ENCODE results near the gene DLGAP4. TPM values are rescaled to one million over a fixed set of nuclear protein-coding genes. Genes with fewer than 3 reads are reported as not detected.

DLGAP4 gene
- polyA plus RNA-seq, 2 of the 4 experiments (the other 2 are of a cell fraction) = 11.9 to 36.7 TPM

DNA sequence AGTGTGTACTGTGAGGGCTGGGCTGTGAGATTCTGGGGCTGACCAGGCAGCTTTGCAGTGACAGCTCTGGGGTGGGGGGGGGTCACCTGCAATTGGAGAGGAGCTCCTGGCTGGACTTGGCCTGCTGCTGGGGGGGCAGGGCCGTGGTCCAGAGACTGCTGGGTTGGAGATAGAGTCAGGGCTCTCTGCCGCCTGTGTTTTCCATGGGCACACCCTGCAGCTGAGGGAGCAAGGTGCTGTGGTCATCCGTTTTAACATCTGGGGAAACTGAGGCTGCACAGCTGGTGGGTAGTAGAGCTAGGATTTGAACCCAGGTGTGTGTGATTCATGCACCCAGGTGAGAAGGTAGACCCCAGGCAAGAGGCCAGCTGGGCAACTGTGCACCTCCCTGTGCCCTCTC is 7.3 kb downstream of the DLGAP4 start:
- Histone ChIP-seq H3K4me1 (no peaks in the 10 kb centered on the region), H3K4me2 (no peak overlapping the region), H3K27ac (no peak overlapping the region), H3K9me3 (no peaks in the 10 kb centered on the region), H3K4me3 (no peak overlapping the region)
- WGBS (ENCODE audit: missing lambda C conversion rate) = 0% methylated on average over 1 of the region's 3 CpGs
- FAIRE-seq (no peak), ATAC-seq (no peak), DNase-seq (ENCODE audit: low read depth in 1 of 2, low spot score in 1 of 2) (no peak)
- TF ChIP-seq, protein P1, sequence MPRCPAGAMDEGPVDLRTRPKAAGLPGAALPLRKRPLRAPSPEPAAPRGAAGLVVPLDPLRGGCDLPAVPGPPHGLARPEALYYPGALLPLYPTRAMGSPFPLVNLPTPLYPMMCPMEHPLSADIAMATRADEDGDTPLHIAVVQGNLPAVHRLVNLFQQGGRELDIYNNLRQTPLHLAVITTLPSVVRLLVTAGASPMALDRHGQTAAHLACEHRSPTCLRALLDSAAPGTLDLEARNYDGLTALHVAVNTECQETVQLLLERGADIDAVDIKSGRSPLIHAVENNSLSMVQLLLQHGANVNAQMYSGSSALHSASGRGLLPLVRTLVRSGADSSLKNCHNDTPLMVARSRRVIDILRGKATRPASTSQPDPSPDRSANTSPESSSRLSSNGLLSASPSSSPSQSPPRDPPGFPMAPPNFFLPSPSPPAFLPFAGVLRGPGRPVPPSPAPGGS (IDR thresholded peaks at IDR 0.05) = no peak
- no peak for TF ChIP-seq MAZ (IDR thresholded peaks at IDR 0.05; ENCODE audit: borderline replicate concordance, low read depth, low read length)
- no peak for TF ChIP-seq MYC (IDR thresholded peaks at IDR 0.05; ENCODE audit: borderline replicate concordance, low read length)
- TF ChIP-seq CBX8 (IDR thresholded peaks at IDR 0.05) = no peak
- ChIA-PET CTCF (no interaction called here), POLR2A (no interaction called here)

DNA sequence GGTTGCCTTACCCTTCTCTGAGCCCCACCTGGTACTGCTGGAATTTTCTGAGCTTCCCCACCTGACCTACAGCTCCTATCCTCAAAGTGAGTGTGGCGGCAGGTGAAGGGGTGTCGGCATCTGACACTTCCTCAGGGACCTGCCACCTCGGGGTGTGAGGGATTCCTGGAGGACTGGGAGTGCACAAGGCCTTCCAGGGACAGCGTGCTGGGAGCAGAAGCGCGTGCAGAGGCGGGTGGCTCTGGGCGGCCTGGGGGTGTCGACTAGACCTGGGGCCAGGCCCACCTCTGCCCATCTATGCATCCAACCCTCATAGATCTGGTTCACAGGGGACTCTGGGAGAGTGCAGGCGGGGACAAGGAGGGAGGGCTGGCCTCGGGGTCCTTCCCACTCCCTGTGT is 7.8 kb downstream of the DLGAP4 start:
- TF ChIP-seq HOXA7 (CRISPR knock-in tag; IDR thresholded peaks at IDR 0.05) (no peak), MAZ (IDR thresholded peaks at IDR 0.05; ENCODE audit: borderline replicate concordance, low read depth, low read length) (no peak), EHF (CRISPR knock-in tag; IDR thresholded peaks at IDR 0.05) (no peak), FOSB (CRISPR knock-in tag; IDR thresholded peaks at IDR 0.05) (no peak), POLR2A (IDR thresholded peaks at IDR 0.05; ENCODE audit: low read length) (no peak), TP53 (CRISPR knock-in tag; IDR thresholded peaks at IDR 0.05) (no peak), CEBPB (IDR thresholded peaks at IDR 0.05) (no peak), PHF8 (IDR thresholded peaks at IDR 0.05; ENCODE audit: borderline replicate concordance, low read depth) (no peak), ESRRA (IDR thresholded peaks at IDR 0.05; ENCODE audit: borderline replicate concordance, low read length) (no peak)
- DNase-seq (ENCODE audit: low read depth in 1 of 2, low spot score in 1 of 2) (no peak), ATAC-seq (no peak), FAIRE-seq (no peak)
- ChIA-PET POLR2A (no interaction called here), CTCF (no interaction called here)
- H3K9me3 ChIP-seq = no peaks in the 10 kb centered on the region
- H3K4me3 ChIP-seq = no peak overlapping the region
- no peak overlapping the region for H3K4me2 ChIP-seq
- no peak overlapping the region for H3K27ac ChIP-seq
- 56% methylated on average over 6 of the region's 11 CpGs for WGBS (ENCODE audit: missing lambda C conversion rate)
- no peaks in the 10 kb centered on the region for H3K4me1 ChIP-seq

DNA sequence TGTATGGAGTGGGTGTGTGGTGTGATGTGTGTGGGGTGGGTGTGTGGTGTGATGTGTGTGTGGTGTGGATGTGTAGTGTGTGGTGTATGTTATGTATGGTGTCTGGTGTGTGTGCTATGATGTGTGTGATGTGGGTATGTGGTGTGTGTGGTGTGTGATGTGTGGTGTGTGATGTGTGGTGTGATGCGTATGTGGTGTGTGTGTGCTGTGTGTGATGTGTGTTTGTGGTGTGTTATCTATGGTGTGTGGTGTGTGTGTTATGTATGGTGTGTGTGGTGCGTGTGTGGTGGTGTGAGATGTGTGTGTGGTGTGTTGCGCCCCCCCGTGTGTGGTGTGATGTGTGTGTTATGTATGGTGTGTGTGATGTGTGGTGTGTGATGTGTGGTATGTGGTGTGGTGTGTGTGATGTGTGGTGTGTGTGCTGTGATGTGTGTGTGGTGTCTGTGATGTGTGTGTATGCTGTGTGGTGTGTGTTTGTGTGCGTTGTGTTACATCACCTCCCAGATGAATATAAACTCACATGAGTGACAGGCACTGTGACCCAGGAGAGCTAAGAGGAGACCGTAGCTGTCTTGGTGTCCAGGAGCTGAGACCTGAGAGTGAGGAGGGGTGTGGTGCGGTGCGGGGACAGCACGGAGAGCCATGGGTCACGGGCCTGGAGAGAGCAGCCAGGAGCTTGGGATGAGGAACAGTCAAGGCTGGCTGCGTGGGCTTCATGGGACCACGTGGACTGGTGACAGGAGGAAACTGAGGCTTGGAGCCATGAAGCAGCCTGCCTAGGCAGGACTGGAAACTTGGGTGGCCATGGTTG is 8.8 kb downstream of the DLGAP4 start:
- Histone ChIP-seq H3K4me3 (no peak overlapping the region), H3K4me1 (no peaks in the 10 kb centered on the region), H3K4me2 (no peak overlapping the region), H3K9me3 (no peaks in the 10 kb centered on the region), H3K27ac (no peak overlapping the region)
- POLR2A ChIA-PET = no interaction called here
- DNase-seq (ENCODE audit: low read depth in 1 of 2, low spot score in 1 of 2) (peak in 1 of 2 experiments; percentile 48), FAIRE-seq (no peak), ATAC-seq (peak; percentile 40 to 47; a peak in 4 of 6 replicates)
- WGBS (ENCODE audit: missing lambda C conversion rate) = 22% methylated on average over 11 of the region's 12 CpGs
- no peak for TF ChIP-seq RAD21 (conservative IDR thresholded peaks at IDR 0.05 in 1 of 2, IDR thresholded peaks at IDR 0.05 in 1 of 2)
- no peak for TF ChIP-seq CEBPB (IDR thresholded peaks at IDR 0.05)
- no peak for TF ChIP-seq SMC3 (IDR thresholded peaks at IDR 0.05)
- no peak for TF ChIP-seq CHD4 (IDR thresholded peaks at IDR 0.05; ENCODE audit: borderline replicate concordance)
- no peak for TF ChIP-seq NPAS2 (CRISPR knock-in tag; IDR thresholded peaks at IDR 0.05; ENCODE audit: borderline replicate concordance)
- TF ChIP-seq RNF2 (IDR thresholded peaks at IDR 0.05; ENCODE audit: borderline replicate concordance, low read depth) = no peak
- no peak for TF ChIP-seq MAFK (IDR thresholded peaks at IDR 0.05; ENCODE audit: partially characterized antibody)
- TF ChIP-seq, protein P2, sequence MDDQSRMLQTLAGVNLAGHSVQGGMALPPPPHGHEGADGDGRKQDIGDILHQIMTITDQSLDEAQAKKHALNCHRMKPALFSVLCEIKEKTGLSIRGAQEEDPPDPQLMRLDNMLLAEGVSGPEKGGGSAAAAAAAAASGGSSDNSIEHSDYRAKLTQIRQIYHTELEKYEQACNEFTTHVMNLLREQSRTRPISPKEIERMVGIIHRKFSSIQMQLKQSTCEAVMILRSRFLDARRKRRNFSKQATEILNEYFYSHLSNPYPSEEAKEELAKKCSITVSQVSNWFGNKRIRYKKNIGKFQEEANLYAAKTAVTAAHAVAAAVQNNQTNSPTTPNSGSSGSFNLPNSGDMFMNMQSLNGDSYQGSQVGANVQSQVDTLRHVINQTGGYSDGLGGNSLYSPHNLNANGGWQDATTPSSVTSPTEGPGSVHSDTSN (IDR thresholded peaks at IDR 0.05) = no peak
- TF ChIP-seq ZFP36 (IDR thresholded peaks at IDR 0.05; ENCODE audit: borderline replicate concordance, partially characterized antibody) = no peak
- no peak for TF ChIP-seq KDM1A (IDR thresholded peaks at IDR 0.05; ENCODE audit: low read depth)
- TF ChIP-seq HOXA7 (CRISPR knock-in tag; IDR thresholded peaks at IDR 0.05) = no peak
- no peak for TF ChIP-seq POLR2A (IDR thresholded peaks at IDR 0.05; ENCODE audit: low read length)
- no peak for TF ChIP-seq FOSL2 (IDR thresholded peaks at IDR 0.05)
- TF ChIP-seq FOSL2 (CRISPR knock-in tag; IDR thresholded peaks at IDR 0.05) = no peak
- no peak for TF ChIP-seq NR3C1 (IDR thresholded peaks at IDR 0.05)
- TF ChIP-seq BHLHE40 (IDR thresholded peaks at IDR 0.05; ENCODE audit: low read depth, low read length) = no peak
- TF ChIP-seq, protein P3, sequence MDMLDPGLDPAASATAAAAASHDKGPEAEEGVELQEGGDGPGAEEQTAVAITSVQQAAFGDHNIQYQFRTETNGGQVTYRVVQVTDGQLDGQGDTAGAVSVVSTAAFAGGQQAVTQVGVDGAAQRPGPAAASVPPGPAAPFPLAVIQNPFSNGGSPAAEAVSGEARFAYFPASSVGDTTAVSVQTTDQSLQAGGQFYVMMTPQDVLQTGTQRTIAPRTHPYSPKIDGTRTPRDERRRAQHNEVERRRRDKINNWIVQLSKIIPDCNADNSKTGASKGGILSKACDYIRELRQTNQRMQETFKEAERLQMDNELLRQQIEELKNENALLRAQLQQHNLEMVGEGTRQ (IDR thresholded peaks at IDR 0.05) = no peak
- no peak for TF ChIP-seq MAZ (IDR thresholded peaks at IDR 0.05; ENCODE audit: borderline replicate concordance, low read depth, low read length)
- no peak for TF ChIP-seq SREBF2 (IDR thresholded peaks at IDR 0.05)
- no peak for TF ChIP-seq ZSCAN20 (CRISPR knock-in tag; IDR thresholded peaks at IDR 0.05)
- TF ChIP-seq ZC3H11A (IDR thresholded peaks at IDR 0.05) = no peak
- CTCF ChIA-PET = no interaction called here
